SK-N-SH (cell line): ENCODE data around the gene PPP1R37.

Experiments
- CHD2 ChIP-seq: fragments of 150-350 bp; IDR thresholded peaks from 2 replicates; pipeline ENCODE4 v1.6.1; 2018; ENCODE audit warnings: low read length; ENCODE audit not compliant: partially characterized antibody
- EP300 ChIP-seq, 2 experiments: IDR thresholded peaks; 2 replicates each; pipeline versions ENCODE4 v1.4.0 to v1.6.1; 2012; ENCODE audit warnings: borderline replicate concordance in 1 of 2, low read depth in 1 of 2, low read length in 1 of 2
- EZH2phosphoT487 ChIP-seq: fragments of 200-600 bp; sonication (generic); IDR thresholded peaks from 2 replicates; pipeline ENCODE4 v1.6.1; 2017; ENCODE audit warnings: low read depth, mixed run types, mild to moderate bottlenecking, antibody characterized with exemption, moderate library complexity, borderline replicate concordance
- TF ChIP-seq, protein P1 (sequence below): fragments of 200-600 bp; sonication (generic); IDR thresholded peaks from 2 replicates; pipeline ENCODE4 v1.6.1; 2017; ENCODE audit warnings: antibody characterized with exemption, mild to moderate bottlenecking, moderate library complexity

GRCh38 chr19:45130888-45131615 lies 38.1 kb downstream of the PPP1R37 start:
- TF ChIP-seq, protein P1, sequence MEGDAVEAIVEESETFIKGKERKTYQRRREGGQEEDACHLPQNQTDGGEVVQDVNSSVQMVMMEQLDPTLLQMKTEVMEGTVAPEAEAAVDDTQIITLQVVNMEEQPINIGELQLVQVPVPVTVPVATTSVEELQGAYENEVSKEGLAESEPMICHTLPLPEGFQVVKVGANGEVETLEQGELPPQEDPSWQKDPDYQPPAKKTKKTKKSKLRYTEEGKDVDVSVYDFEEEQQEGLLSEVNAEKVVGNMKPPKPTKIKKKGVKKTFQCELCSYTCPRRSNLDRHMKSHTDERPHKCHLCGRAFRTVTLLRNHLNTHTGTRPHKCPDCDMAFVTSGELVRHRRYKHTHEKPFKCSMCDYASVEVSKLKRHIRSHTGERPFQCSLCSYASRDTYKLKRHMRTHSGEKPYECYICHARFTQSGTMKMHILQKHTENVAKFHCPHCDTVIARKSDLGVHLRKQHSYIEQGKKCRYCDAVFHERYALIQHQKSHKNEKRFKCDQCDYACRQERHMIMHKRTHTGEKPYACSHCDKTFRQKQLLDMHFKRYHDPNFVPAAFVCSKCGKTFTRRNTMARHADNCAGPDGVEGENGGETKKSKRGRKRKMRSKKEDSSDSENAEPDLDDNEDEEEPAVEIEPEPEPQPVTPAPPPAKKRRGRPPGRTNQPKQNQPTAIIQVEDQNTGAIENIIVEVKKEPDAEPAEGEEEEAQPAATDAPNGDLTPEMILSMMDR = peak; percentile 34
- TF ChIP-seq EZH2phosphoT487 (no peak), EP300 (IDR thresholded peaks at IDR 0.05; ENCODE audit: borderline replicate concordance in 1 of 2, low read depth in 1 of 2, low read length in 1 of 2) (no peak), CHD2 (no peak)
